Activated CD4-positive, alpha-beta T cell treated with anti-CD3 and anti-CD28 coated beads, Interleukin-2, amount 10 ng/mL, durations not matched to agents 24 days and 14 days (primary cell): ENCODE measurements around the gene SPO11. TPM values are rescaled to one million over a fixed set of nuclear protein-coding genes. Genes with fewer than 3 reads are reported as not detected.
A peak's percentile ranks its signal among the peaks of the same experiment; 100 is the strongest.

Source experiments
- DNase-seq: peaks from one replicate; pipeline ENCODE4 v3.0.0; 2022
- H3K27ac Mint-ChIP-seq: one replicate; pipeline ENCODE4 v1.8.0; 2022; ENCODE audit warnings: mild to moderate bottlenecking, mixed read lengths
- H3K27me3 Mint-ChIP-seq: one replicate; pipeline ENCODE4 v1.8.0; 2022; ENCODE audit warnings: mixed read lengths
- H3K36me3 Mint-ChIP-seq: one replicate; pipeline ENCODE4 v1.8.0; 2022; ENCODE audit warnings: low read depth, mild to moderate bottlenecking, mixed read lengths
- H3K4me1 Mint-ChIP-seq: one replicate; pipeline ENCODE4 v1.8.0; 2021; ENCODE audit warnings: mixed read lengths
- H3K4me3 Mint-ChIP-seq: one replicate; pipeline ENCODE4 v1.8.0; 2022; ENCODE audit warnings: mild to moderate bottlenecking, moderate library complexity, mixed read lengths
- H3K9me3 Mint-ChIP-seq: one replicate; pipeline ENCODE4 v1.8.0; 2021; ENCODE audit warnings: mixed read lengths
- intact Hi-C: fragments of 100-400 bp; cut with micrococcal nuclease; formaldehyde crosslinking; loops from one replicate; pipeline ENCODE4 v1.15.1; 2023
- total RNA-seq: library from RNA; stranded (reverse); gene quantifications from 2 replicates; pipeline ENCODE4 v1.2.3, GENCODE V29; 2022

SPO11 gene
- total RNA-seq, 1 donor from 2014 or later: not detected

DNA sequence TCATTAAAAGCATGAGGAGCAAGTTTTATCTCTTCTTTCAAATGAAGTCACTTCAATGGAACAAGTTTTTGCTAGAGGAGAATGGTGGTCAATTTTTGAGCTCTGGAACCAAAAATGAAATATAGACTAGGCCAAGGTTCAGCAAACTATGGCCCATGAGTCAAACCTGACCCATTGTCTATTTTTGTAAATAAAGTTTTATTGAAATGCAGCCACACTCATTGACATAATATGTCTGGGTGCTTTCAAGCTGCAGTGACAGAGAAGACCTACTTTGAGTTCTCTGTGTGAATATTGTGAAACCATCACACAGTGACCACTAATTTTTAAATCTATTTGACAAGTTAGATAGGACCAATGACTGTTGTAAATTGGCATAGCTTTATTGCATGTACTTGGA, 34.8 kb downstream of the SPO11 start:
- Mint-ChIP-seq H3K36me3 (peaks cover 43% of the 10 kb centered on the region), H3K27ac (no peak overlapping the region), H3K4me1 (peaks cover 2% of the 10 kb centered on the region), H3K9me3 (no peaks in the 10 kb centered on the region), H3K4me3 (no peak overlapping the region), H3K27me3 (no peaks in the 10 kb centered on the region)
- intact Hi-C loops: no loop called here
- no peak for DNase-seq

- Mint-ChIP-seq H3K9me3 (no peaks in the 10 kb centered on the region), H3K27me3 (no peaks in the 10 kb centered on the region), H3K4me1 (peaks cover 6% of the 10 kb centered on the region), H3K4me3 (no peak overlapping the region), H3K36me3 (peaks cover 76% of the 10 kb centered on the region), H3K27ac (no peak overlapping the region)
- no peak for DNase-seq
- intact Hi-C loops: no loop called here
Measured at GRCh38 chr20:57369596-57369995, 40.0 kb downstream of the SPO11 start.

DNA sequence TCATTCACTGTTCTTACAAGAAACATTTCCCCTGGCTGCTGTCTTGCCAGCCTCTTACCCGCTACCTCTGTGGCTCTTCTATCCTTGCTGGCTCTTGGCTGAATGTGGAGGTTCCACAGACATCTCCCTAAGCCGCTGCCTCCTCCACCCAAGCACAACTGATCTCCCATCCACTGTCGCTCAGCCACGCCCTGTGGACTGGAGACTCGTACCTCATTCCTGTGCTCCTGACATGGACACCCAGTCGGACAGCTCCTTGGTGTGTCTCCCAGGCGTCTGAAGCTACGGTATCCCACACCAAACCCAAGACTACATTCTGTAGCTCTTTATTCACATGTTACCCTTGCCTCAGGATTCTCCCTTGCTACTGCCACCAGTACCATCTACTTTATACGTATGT, 40.7 kb downstream of the SPO11 start:
- H3K9me3 Mint-ChIP-seq: no peaks in the 10 kb centered on the region

GRCh38 chr20:57371363-57371762, 41.8 kb downstream of the SPO11 start:
- peaks cover 83% of the 10 kb centered on the region for H3K36me3 Mint-ChIP-seq
- H3K4me3 Mint-ChIP-seq: no peak overlapping the region
- no peak for DNase-seq
- H3K9me3 Mint-ChIP-seq: no peaks in the 10 kb centered on the region
- H3K4me1 Mint-ChIP-seq: peaks cover 6% of the 10 kb centered on the region
- no peaks in the 10 kb centered on the region for H3K27me3 Mint-ChIP-seq
- intact Hi-C loops: no loop called here
- H3K27ac Mint-ChIP-seq: no peak overlapping the region

More for the DNA sequence above, 40.7 kb downstream of the SPO11 start:
- no peak for DNase-seq
- Mint-ChIP-seq H3K4me1 (peaks cover 6% of the 10 kb centered on the region), H3K27ac (peak overlapping the region; percentile 42), H3K36me3 (peaks cover 81% of the 10 kb centered on the region), H3K4me3 (no peak overlapping the region), H3K27me3 (no peaks in the 10 kb centered on the region)
- intact Hi-C loops: no loop called here

DNA sequence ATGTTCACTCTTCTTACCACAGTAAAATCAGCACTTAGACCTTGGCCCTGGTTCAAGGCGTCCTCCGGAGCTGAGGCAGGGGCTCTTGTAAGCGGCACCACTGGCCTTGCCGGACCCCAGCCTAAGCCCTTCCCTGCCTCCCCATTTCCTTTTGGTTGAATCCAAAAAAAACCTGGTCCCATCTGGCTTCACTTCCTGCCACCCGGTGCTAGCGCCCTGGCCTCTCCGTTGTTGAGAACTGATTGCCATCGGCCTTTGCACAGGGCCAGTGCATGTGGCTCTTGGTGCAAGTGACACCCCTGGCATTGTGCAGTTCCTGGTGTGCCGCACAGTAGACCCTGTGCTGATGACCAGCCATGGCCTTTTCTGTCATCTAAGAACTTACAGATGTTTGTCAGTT, 42.6 kb downstream of the SPO11 start:
- Mint-ChIP-seq H3K4me3 (no peak overlapping the region), H3K9me3 (no peaks in the 10 kb centered on the region)
- intact Hi-C loops: no loop called here

DNA sequence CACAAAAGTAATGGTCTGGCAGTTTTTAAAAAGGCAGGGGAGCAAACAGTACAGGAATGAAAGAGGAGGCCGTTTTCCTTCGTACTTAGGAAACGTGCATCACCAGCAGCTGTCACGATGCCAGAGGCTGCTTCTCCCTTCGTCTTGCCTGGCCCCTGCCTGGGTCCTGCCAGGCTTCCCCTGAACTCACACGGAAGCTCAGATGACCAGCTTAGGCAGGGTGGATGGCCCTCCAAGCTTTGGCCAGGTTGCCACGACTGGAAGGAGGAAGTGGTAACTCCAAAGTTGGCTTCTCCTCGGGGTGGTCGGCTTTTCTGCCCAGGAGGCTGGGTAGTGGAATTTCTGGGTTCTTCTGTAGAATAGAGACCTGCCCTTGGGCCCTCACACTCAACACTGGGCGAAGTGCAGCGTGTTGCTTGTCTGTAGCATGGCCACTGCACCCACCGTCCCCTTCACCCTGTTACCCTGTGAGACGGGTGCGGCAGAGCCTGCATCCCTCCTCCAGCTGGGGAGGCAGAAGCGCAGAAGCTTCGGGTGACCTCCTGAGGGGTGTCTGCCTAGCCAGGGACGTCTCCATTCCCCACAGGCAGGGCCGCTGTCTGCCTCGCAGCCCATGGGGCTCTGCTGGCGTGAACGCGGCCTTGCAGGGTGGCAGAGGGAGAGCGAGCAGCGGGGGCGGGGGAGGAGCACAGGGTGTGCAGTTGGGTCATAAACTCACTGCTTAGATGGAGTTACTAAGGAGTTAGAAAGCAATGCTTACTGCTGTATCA, 43.2 kb downstream of the SPO11 start:
- Mint-ChIP-seq H3K36me3 (peaks cover 89% of the 10 kb centered on the region), H3K9me3 (no peaks in the 10 kb centered on the region), H3K27ac (no peak overlapping the region), H3K27me3 (no peaks in the 10 kb centered on the region), H3K4me1 (peaks cover 6% of the 10 kb centered on the region), H3K4me3 (no peak overlapping the region)
- no peak for DNase-seq
- intact Hi-C loops: no loop called here

More for the DNA sequence above, 42.6 kb downstream of the SPO11 start:
- no peak for DNase-seq
- H3K4me1 Mint-ChIP-seq: peaks cover 6% of the 10 kb centered on the region
- peaks cover 84% of the 10 kb centered on the region for H3K36me3 Mint-ChIP-seq
- no peak overlapping the region for H3K27ac Mint-ChIP-seq
- H3K27me3 Mint-ChIP-seq: no peaks in the 10 kb centered on the region

GRCh38 chr20:57374343-57374930, 44.8 kb downstream of the SPO11 start:
- no peak overlapping the region for H3K27ac Mint-ChIP-seq
- intact Hi-C loops: no loop called here

GRCh38 chr20:57374931-57375651, 45.5 kb downstream of the SPO11 start:
- H3K27me3 Mint-ChIP-seq: no peaks in the 10 kb centered on the region
- intact Hi-C loops: no loop called here
- peak overlapping the region; percentile 24 for H3K27ac Mint-ChIP-seq
- no peak overlapping the region for H3K4me3 Mint-ChIP-seq
- H3K36me3 Mint-ChIP-seq: peaks cover 83% of the 10 kb centered on the region
- H3K9me3 Mint-ChIP-seq: no peaks in the 10 kb centered on the region
- no peak for DNase-seq
- H3K4me1 Mint-ChIP-seq: peaks cover 6% of the 10 kb centered on the region

More at GRCh38 chr20:57374343-57374930, 44.8 kb downstream of the SPO11 start:
- no peaks in the 10 kb centered on the region for H3K9me3 Mint-ChIP-seq
- no peak overlapping the region for H3K4me3 Mint-ChIP-seq
- peaks cover 6% of the 10 kb centered on the region for H3K4me1 Mint-ChIP-seq
- no peaks in the 10 kb centered on the region for H3K27me3 Mint-ChIP-seq
- peaks cover 85% of the 10 kb centered on the region for H3K36me3 Mint-ChIP-seq
- no peak for DNase-seq

DNA sequence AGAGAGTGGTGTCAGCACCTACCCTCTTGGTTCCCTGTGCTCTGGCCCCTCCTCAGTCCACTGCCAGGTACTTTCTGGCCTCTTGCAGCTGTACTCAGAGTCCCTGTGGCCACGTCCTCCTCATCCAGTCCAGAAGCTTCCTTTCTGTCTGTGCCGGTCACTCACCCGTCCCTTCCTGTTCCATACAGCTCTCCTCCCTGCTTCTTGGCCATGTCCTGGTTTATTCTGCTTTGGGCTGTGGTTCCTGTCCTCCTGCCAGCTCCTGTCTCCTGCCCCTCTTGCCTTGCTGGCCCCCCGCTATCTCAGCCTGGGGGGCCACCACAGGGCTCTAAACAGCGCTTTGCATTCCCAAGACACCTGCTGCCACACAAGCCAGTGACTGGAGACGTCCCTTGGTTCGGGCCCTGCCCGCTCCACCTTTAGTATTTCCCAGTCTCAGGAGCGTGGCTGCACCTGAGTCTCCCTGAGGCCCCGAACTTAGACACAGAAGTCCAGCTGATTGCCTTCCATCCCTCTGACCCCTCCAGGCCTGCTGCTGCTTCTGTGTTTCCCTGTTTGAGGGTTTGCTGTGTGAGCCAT, 46.1 kb downstream of the SPO11 start:
- H3K27ac Mint-ChIP-seq: peak overlapping the region; percentile 37
- intact Hi-C loops: no loop called here
- peaks cover 6% of the 10 kb centered on the region for H3K4me1 Mint-ChIP-seq
- H3K36me3 Mint-ChIP-seq: peaks cover 78% of the 10 kb centered on the region
- H3K27me3 Mint-ChIP-seq: no peaks in the 10 kb centered on the region
- no peak overlapping the region for H3K4me3 Mint-ChIP-seq
- H3K9me3 Mint-ChIP-seq: no peaks in the 10 kb centered on the region
- DNase-seq: no peak

DNA sequence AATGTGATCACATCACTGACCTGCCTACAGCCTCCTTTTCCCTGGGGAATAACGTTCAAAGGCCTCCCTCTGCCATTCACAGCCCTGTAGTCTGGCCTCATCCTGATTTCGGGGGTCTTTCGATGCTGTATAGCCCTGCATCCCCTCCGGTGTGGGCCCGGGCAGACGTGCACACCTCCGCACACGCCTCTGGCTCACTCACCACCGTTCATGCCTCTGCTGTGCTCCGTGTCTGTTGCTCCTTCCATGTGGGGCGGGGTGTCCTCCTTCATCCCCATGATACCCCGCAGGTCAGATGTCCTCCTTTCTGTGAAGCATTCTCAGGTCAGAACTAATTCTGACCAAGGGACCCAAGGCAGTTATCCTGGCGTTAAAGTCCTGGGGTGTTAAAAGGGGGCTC, 47.7 kb downstream of the SPO11 start:
- H3K27ac Mint-ChIP-seq: no peak overlapping the region
- no peak overlapping the region for H3K4me3 Mint-ChIP-seq
- H3K36me3 Mint-ChIP-seq: peaks cover 68% of the 10 kb centered on the region
- no peaks in the 10 kb centered on the region for H3K9me3 Mint-ChIP-seq
- H3K4me1 Mint-ChIP-seq: peaks cover 15% of the 10 kb centered on the region
- no peaks in the 10 kb centered on the region for H3K27me3 Mint-ChIP-seq
- intact Hi-C loops: no loop called here
- no peak for DNase-seq

DNA sequence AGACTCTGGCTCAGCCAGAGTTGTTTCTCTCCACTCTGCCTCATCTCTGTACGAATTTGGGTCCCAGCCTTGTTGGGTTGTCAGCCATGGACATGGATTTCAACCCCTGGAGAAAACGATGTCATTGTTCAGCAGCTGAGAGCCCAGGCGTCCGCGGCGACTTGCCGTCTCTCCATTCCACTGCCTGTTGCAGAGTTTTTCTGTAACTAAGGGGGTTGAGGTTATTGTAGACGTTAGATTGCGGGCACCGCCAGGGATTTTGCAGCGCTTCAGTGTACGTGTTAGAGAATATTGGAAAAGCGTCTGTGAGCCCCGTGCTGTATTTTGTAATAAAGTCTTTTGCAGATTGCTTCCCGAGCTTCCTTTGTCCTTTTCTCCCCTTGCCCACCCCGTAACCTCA, 48.5 kb downstream of the SPO11 start:
- Mint-ChIP-seq H3K36me3 (peaks cover 63% of the 10 kb centered on the region), H3K9me3 (no peaks in the 10 kb centered on the region), H3K27ac (no peak overlapping the region), H3K4me3 (no peak overlapping the region), H3K27me3 (no peaks in the 10 kb centered on the region), H3K4me1 (peaks cover 21% of the 10 kb centered on the region)
- DNase-seq: no peak
- intact Hi-C loops: no loop called here

GRCh38 chr20:57378646-57379262, 49.2 kb downstream of the SPO11 start:
- H3K4me3 Mint-ChIP-seq: no peak overlapping the region
- no peak for DNase-seq
- no peaks in the 10 kb centered on the region for H3K27me3 Mint-ChIP-seq
- no peak overlapping the region for H3K27ac Mint-ChIP-seq
- H3K9me3 Mint-ChIP-seq: no peaks in the 10 kb centered on the region
- intact Hi-C loops: no loop called here
- H3K36me3 Mint-ChIP-seq: peaks cover 57% of the 10 kb centered on the region
- peaks cover 19% of the 10 kb centered on the region for H3K4me1 Mint-ChIP-seq

GRCh38 chr20:57379263-57379647, 49.7 kb downstream of the SPO11 start:
- Mint-ChIP-seq H3K27ac (no peak overlapping the region), H3K9me3 (no peaks in the 10 kb centered on the region), H3K4me3 (no peak overlapping the region), H3K27me3 (no peaks in the 10 kb centered on the region), H3K4me1 (peaks cover 18% of the 10 kb centered on the region), H3K36me3 (peaks cover 56% of the 10 kb centered on the region)
- intact Hi-C loops: no loop called here
- DNase-seq: no peak
